Parathyroid adenoma (tissue), 2 donors: ENCODE measurements around the gene GMFB.
A peak's percentile ranks its signal among the peaks of the same experiment; 100 is the strongest.

Source experiments
- H2AFZ ChIP-seq: fragments of 300-600 bp; sonication (generic); one replicate; pipeline ENCODE4 v1.7.0; 2017; ENCODE audit warnings: antibody characterized with exemption, mild to moderate bottlenecking
- H3K27ac ChIP-seq: fragments of 300-600 bp; sonication (generic); one replicate; pipeline ENCODE4 v1.7.0; 2017
- H3K27me3 ChIP-seq: fragments of 300-600 bp; sonication (generic); one replicate; pipeline ENCODE4 v1.7.0; 2017; ENCODE audit warnings: low read length; ENCODE audit not compliant: control insufficient read depth, insufficient read depth
- H3K36me3 ChIP-seq: fragments of 300-600 bp; sonication (generic); one replicate; pipeline ENCODE4 v1.7.0; 2017; ENCODE audit warnings: low read length; ENCODE audit not compliant: control insufficient read depth, insufficient read depth
- H3K4me1 ChIP-seq: fragments of 300-600 bp; sonication (generic); one replicate; pipeline ENCODE4 v1.7.0; 2017; ENCODE audit warnings: control low read depth
- H3K4me2 ChIP-seq: fragments of 300-600 bp; sonication (generic); one replicate; pipeline ENCODE4 v1.7.0; 2017; ENCODE audit warnings: low read length
- H3K4me3 ChIP-seq: fragments of 300-600 bp; sonication (generic); one replicate; pipeline ENCODE4 v1.7.0; 2017; ENCODE audit warnings: low read depth, low read length
- H3K79me2 ChIP-seq: fragments of 300-600 bp; sonication (generic); one replicate; pipeline ENCODE4 v1.7.0; 2017; ENCODE audit warnings: control low read depth
- H3K9ac ChIP-seq: fragments of 300-600 bp; sonication (generic); one replicate; pipeline ENCODE4 v1.7.0; 2017; ENCODE audit warnings: mild to moderate bottlenecking
- H3K9me3 ChIP-seq: fragments of 300-600 bp; sonication (generic); one replicate; pipeline ENCODE4 v1.7.0; 2017; ENCODE audit warnings: low read length; ENCODE audit not compliant: control insufficient read depth
- TF ChIP-seq, protein P1 (sequence below): fragments of 300-600 bp; sonication (generic); IDR thresholded peaks from one replicate; pipeline ENCODE4 v1.7.0; 2017; ENCODE audit warnings: antibody characterized with exemption, mild to moderate bottlenecking
- donor health status: primary hyperparathyroidism.

The GMFB gene

DNA sequence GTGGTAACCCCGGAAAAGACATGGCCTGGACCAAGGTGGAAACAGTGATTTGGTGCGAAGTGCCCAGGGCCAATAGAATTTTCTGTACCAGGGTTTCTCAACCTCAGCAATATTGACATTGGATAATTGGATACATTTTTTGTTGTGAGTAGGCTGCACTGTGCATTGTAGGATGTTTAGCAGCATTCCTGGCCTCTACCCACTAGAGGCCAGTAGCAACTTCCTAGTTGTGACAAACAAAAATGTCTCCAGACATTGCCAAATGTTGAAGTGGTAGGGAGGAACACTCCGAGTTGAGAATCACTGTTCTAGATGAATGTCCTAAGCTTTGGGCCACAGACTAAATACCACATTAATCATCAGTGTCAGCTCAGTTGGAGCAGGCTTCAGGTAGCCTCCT lies 14.7 kb upstream of the GMFB start:
- no peaks in the 10 kb centered on the region for H3K27me3 ChIP-seq
- H3K4me2 ChIP-seq = no peak overlapping the region
- no peaks in the 10 kb centered on the region for H3K9me3 ChIP-seq
- peak overlapping the region; percentile 52 for H2AFZ ChIP-seq
- H3K27ac ChIP-seq = no peak overlapping the region
- no peak overlapping the region for H3K9ac ChIP-seq
- H3K4me3 ChIP-seq = no peak overlapping the region
- H3K36me3 ChIP-seq = no peaks in the 10 kb centered on the region
- TF ChIP-seq, protein P1, sequence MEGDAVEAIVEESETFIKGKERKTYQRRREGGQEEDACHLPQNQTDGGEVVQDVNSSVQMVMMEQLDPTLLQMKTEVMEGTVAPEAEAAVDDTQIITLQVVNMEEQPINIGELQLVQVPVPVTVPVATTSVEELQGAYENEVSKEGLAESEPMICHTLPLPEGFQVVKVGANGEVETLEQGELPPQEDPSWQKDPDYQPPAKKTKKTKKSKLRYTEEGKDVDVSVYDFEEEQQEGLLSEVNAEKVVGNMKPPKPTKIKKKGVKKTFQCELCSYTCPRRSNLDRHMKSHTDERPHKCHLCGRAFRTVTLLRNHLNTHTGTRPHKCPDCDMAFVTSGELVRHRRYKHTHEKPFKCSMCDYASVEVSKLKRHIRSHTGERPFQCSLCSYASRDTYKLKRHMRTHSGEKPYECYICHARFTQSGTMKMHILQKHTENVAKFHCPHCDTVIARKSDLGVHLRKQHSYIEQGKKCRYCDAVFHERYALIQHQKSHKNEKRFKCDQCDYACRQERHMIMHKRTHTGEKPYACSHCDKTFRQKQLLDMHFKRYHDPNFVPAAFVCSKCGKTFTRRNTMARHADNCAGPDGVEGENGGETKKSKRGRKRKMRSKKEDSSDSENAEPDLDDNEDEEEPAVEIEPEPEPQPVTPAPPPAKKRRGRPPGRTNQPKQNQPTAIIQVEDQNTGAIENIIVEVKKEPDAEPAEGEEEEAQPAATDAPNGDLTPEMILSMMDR = peak; percentile 22
- no peaks in the 10 kb centered on the region for H3K79me2 ChIP-seq
- no peaks in the 10 kb centered on the region for H3K4me1 ChIP-seq

DNA sequence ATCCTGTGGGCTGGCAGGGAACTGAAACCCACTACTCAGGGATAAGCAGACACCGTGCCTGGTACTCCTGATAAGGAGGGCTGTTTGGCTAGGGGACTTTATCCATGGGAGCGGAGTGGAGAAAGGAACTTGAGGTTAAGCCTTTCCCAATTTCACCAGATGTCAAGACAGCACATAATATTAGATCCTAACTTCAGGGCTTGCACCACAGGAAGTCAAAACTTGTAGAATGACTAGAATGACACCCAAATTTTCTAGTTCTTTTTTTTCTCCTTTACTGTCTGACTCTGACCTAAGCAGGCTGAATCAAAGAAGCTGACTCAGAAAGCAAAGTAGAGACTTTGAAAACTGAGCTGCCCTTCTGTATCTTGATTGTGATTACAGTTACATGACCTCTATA lies 13.8 kb upstream of the GMFB start:
- H3K4me2 ChIP-seq = no peak overlapping the region
- no peaks in the 10 kb centered on the region for H3K27me3 ChIP-seq
- no peaks in the 10 kb centered on the region for H3K36me3 ChIP-seq
- no peak overlapping the region for H3K27ac ChIP-seq
- no peaks in the 10 kb centered on the region for H3K79me2 ChIP-seq
- TF ChIP-seq, protein P1 = no peak
- no peak overlapping the region for H3K9ac ChIP-seq
- no peak overlapping the region for H3K4me3 ChIP-seq
- H2AFZ ChIP-seq = no peak overlapping the region
- no peaks in the 10 kb centered on the region for H3K9me3 ChIP-seq
- no peaks in the 10 kb centered on the region for H3K4me1 ChIP-seq

DNA sequence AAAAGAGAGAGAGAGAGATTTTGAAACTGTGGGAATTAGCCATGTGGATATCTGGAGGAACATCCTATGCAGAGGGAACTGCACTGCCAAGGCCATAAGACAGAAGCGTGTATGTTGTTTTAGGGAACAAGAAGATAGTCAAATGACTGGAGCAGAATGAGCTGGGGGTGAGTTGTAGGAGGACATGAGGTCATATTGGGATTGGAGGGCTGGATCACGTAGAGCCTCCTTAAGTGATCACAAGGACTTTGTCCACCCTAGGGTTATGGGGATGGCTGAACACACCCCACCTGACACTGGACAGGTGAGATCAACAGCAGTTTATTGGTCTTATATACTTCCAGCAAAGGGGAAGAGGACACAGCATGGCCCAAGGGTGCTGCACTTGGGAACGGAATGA lies 12.7 kb upstream of the GMFB start:
- no peaks in the 10 kb centered on the region for H3K27me3 ChIP-seq
- H3K36me3 ChIP-seq = no peaks in the 10 kb centered on the region
- H3K27ac ChIP-seq = no peak overlapping the region
- no peak overlapping the region for H3K4me2 ChIP-seq
- H3K79me2 ChIP-seq = no peaks in the 10 kb centered on the region
- H2AFZ ChIP-seq = no peak overlapping the region
- no peaks in the 10 kb centered on the region for H3K9me3 ChIP-seq
- TF ChIP-seq, protein P1 = no peak
- no peaks in the 10 kb centered on the region for H3K4me1 ChIP-seq
- H3K4me3 ChIP-seq = no peak overlapping the region
- no peak overlapping the region for H3K9ac ChIP-seq

DNA sequence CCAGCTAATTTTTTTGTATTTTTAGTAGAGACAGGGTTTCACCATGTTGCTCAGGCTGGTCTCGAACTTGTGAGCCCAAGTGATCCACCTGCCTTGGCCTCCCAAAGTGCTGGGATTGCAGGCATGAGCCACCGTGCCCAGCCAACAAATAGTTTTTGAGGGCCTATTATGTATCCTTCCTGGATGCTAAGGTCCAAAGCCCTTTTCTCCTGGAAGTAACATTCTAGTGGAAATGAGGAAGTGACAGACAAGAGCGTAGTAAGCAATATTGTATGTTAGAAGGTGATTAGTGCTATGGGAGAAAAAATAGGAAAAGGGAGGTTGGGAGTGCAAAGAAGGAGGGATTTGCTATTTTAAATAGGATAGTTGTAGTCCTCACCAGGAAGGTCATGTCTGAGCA lies 12.0 kb upstream of the GMFB start:
- H3K4me2 ChIP-seq = no peak overlapping the region
- H2AFZ ChIP-seq = no peak overlapping the region
- H3K4me3 ChIP-seq = no peak overlapping the region
- no peak overlapping the region for H3K27ac ChIP-seq
- TF ChIP-seq, protein P1 = no peak
- H3K79me2 ChIP-seq = no peaks in the 10 kb centered on the region
- no peaks in the 10 kb centered on the region for H3K36me3 ChIP-seq
- H3K4me1 ChIP-seq = no peaks in the 10 kb centered on the region
- H3K9me3 ChIP-seq = no peaks in the 10 kb centered on the region
- no peak overlapping the region for H3K9ac ChIP-seq
- no peaks in the 10 kb centered on the region for H3K27me3 ChIP-seq

DNA sequence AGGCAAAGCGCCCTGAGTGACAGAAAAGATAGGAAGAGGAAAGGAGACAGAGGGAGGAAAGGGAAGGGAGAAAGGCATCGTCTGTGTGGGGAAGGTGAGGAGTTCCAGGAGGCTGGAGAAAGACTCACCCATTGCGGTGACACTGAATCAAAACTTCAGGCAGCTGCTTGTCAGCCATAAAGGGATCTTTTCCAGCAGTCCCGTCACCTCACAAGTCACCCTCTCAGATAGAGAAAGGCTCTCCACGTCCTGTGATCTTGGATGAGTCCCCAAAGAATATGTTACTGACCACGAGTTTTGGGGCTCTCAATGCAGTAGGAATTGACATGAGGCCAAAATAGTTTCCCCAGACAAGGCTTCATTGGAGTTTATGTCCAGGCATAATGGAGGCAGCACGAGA lies 9.8 kb upstream of the GMFB start:
- H3K36me3 ChIP-seq = no peaks in the 10 kb centered on the region
- H3K9ac ChIP-seq = no peak overlapping the region
- H3K27ac ChIP-seq = no peak overlapping the region
- H3K9me3 ChIP-seq = no peaks in the 10 kb centered on the region
- TF ChIP-seq, protein P1 = no peak
- no peak overlapping the region for H2AFZ ChIP-seq
- no peaks in the 10 kb centered on the region for H3K4me1 ChIP-seq
- H3K4me2 ChIP-seq = no peak overlapping the region
- H3K4me3 ChIP-seq = no peak overlapping the region
- no peaks in the 10 kb centered on the region for H3K79me2 ChIP-seq
- H3K27me3 ChIP-seq = no peaks in the 10 kb centered on the region
